GM19240 (cell line): ENCODE data around the gene HJURP.

Source experiments
- DNase-seq: peaks from one replicate; pipeline ENCODE4 v3.0.0; 2011; ENCODE audit warnings: low spot score; ENCODE audit not compliant: insufficient read length

HJURP gene

DNA sequence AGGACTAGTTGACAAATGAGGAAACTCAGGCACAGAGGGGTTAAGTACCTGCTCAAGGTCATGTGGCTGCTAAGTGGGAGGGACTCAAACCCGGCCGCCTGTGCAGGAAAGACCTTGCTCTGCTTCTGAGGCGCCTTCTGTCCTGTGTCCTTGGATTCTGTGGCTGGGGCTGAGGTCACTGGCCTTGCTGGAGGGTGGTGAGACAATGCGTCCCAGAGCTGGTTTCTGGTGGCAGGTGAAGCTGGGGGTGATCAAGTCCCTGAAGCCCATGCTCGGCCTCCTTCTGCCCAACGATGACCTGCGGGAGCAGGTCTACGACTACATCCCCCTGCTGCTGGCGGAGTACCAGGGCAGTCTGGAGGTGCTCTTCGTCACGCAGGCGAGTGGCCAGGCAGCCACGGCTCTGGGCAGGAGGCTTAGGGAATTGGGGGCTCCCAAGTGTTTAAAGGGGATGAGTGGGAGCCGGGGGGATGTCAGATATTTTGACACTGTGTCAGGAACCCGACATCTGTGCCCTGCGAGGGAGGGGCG lies 60.1 kb downstream of the HJURP start:
- DNase-seq, result no peak

DNA sequence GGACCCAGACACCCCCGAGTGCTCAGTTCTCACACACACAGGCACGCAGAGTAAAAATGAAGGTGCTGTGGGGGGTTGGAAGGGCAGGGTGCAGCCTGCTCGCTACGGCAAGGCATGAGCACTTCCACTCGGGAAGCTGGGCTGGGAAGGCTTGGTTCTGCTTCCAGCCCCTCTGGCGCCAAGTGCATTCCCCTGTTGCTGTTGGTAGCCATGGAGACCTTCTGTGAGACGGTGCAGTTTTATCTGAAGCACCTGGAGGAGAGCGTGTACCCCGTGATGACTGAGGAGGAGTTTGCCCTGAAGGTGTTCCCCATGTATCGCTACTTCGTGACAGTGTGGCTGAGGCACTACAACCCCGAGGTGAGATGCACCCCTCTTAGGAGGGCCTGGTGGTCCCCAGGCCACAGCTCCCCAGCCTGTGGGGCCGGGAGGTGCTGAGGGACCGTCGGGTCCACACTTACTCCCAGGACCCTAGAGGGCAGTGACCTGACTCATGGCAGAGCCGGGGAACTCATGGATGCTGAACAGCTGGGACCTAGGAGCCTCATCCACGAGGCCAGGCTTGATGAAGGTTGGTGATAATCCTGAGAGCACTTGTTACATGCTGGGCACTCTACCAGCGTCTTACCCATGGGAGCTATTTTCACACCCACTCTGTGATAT lies 60.7 kb downstream of the HJURP start:
- no peak for DNase-seq

DNA sequence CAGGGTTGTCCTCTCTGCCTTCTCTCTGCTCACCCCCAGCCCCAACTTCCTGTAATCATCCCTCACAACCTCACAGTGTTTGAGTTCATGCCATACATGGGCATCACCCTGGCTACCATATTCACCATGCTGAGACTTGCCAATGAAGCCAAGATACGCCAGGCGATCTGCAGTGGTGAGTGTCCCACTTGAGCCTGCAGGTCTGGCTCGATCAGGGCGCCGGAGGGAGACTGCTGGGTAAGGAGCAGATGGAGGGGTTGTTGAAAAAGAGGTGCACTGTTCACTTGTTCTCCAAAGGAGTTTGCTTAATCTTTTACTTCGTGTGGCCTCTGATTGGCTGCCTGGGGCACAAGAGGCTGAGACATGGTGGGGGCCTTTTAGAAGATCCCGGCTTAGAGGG lies 61.6 kb downstream of the HJURP start:
- DNase-seq, result no peak

DNA sequence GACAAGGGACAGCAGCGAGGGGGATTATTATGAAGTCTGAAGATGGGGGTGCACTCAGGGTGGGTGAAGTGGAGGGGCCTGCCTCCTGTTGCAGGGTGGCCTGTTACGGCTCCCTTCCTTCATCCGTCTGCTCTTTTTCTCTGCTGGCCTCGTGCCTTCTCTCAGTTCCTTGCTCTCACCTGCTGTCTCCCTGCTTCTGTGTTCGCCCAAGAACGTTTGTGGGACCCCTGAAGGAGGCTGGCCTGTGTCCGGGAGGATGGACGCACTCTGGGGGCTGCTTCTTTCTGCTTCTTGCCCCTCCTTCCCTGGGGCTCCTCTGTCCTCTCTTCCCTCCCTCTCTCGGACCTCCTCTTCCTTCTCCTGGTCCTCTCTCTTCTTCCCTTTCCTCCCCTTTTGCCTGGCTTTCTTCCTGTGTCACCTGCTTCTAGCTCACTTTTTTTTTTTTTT lies 62.4 kb downstream of the HJURP start:
- no peak for DNase-seq

DNA sequence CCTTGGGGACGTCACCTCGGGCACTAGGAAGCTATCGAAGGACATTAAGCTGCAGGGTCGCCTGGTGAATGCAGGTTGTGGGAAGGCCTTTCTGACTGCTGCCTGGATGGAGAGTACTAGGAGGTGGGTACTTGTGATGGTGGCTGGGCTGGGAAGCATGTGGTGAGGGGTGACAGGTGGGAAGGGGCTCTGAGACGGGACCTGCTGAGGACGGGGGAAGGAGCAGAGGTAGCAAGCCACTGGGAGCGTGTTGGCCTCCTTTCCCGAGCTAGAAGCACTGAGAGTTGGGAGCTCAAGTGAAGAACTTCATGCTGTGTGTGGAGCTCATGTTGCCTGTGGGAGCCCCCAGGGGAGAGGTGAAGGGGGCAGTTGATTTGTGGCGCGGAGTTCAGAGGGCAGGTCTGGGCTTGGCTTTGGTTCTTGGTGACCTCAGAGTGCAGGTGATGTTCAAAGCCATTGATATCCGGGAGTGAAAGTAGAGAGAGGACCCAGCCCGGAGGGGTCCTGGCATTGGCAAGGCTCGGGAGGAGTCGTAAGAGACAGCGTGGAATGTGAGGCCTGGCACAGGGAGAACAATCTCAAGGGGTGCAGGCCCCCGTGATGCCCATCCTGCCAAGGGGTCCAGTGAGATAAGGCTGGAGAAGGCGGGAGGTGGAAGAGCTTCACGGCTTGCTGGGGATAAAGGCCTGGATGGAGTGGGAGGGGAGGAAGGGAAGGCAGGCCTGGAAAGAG lies 63.0 kb downstream of the HJURP start:
- DNase-seq, result no peak

DNA sequence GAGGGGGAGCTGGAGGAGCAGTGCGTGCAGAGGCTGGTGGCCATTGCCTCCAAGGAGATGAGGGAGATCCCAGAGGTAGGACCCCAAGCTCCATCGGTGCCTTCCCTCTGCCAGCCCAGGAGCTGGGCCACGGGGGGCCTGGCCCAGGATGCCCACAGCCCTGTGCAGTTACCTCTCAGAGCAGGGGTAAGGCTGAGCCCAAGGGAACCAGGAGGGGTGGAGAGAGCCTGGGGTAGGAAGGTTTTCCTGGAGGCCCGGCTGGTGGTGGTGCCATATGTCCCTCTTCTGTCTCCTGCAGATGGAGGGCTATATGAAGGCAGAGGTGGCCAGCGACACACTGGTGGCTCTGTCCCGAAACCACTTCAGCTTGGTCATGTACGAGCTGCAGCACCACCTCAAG lies 64.8 kb downstream of the HJURP start:
- DNase-seq, result no peak
